Neural cell (in vitro differentiated cells): ENCODE measurements around the gene KCNH2. TPM values are rescaled to one million over a fixed set of nuclear protein-coding genes. Genes with fewer than 3 reads are reported as not detected.

Experiments
- H2AFZ ChIP-seq: fragments of 200-600, 300-800 bp; sonication (generic), shearing (Covaris generic); 2 replicates; pipeline ENCODE4 v1.6.0; 2014; ENCODE audit warnings: low read depth, mild to moderate bottlenecking, antibody characterized with exemption, low read length, moderate library complexity
- H3F3A ChIP-seq: fragments of 200-600 bp; shearing (Covaris generic); 2 replicates; pipeline ENCODE4 v1.6.1; 2016; ENCODE audit warnings: mild to moderate bottlenecking, moderate library complexity, mixed read lengths, antibody characterized with exemption, low read length; ENCODE audit not compliant: insufficient read depth, poor library complexity, severe bottlenecking
- H3K27ac ChIP-seq: fragments of 200-600, 300-800 bp; sonication (generic), shearing (Covaris generic); 2 replicates; pipeline ENCODE4 v1.5.1; 2014; ENCODE audit warnings: mild to moderate bottlenecking, low read length, moderate library complexity
- H3K27me3 ChIP-seq: fragments of 300-800, 200-600 bp; sonication (generic), shearing (Covaris generic); 2 replicates; pipeline ENCODE4 v1.6.0; 2014; ENCODE audit warnings: mild to moderate bottlenecking, low read depth, low read length, moderate library complexity; ENCODE audit not compliant: insufficient read depth
- H3K36me3 ChIP-seq: fragments of 300-800, 200-600 bp; sonication (generic), shearing (Covaris generic); 2 replicates; pipeline ENCODE4 v1.5.1; 2014; ENCODE audit warnings: mild to moderate bottlenecking, antibody characterized with exemption, low read length, moderate library complexity; ENCODE audit not compliant: insufficient read depth
- H3K4me2 ChIP-seq: fragments of 300-800, 200-600 bp; sonication (generic), shearing (Covaris generic); 2 replicates; pipeline ENCODE4 v1.6.0; 2014; ENCODE audit warnings: mild to moderate bottlenecking, low read length
- H3K4me3 ChIP-seq: fragments of 300-800, 200-600 bp; sonication (generic), shearing (Covaris generic); 2 replicates; pipeline ENCODE4 v1.5.1; 2014; ENCODE audit warnings: mild to moderate bottlenecking, low read length, moderate library complexity
- H3K79me2 ChIP-seq: fragments of 200-600 bp; shearing (Covaris generic); replicated peaks from 2 replicates; pipeline ENCODE4 v1.6.0; 2014; ENCODE audit warnings: mild to moderate bottlenecking, low read length, moderate library complexity; ENCODE audit not compliant: insufficient read depth
- H3K9ac ChIP-seq: fragments of 300-800, 200-600 bp; sonication (generic), shearing (Covaris generic); 2 replicates; pipeline ENCODE4 v1.6.1; 2016; ENCODE audit warnings: mild to moderate bottlenecking, low read length, mixed read lengths
- H3K9me2 ChIP-seq: fragments of 200-600 bp; shearing (Covaris generic); 2 replicates; pipeline ENCODE4 v1.6.1; 2016; ENCODE audit warnings: mild to moderate bottlenecking, low read length, mixed read lengths; ENCODE audit not compliant: insufficient read depth
- H3K9me3 ChIP-seq: fragments of 200-600, 300-800 bp; sonication (generic), shearing (Covaris generic); 2 replicates; pipeline ENCODE4 v1.6.1; 2016; ENCODE audit warnings: mild to moderate bottlenecking, mixed run types, low read length, moderate library complexity, mixed read lengths
- H4K20me1 ChIP-seq: fragments of 200-600 bp; shearing (Covaris generic); 2 replicates; pipeline ENCODE4 v1.6.1; 2016; ENCODE audit warnings: mild to moderate bottlenecking, mixed run types; ENCODE audit not compliant: insufficient read depth
- CTCF ChIP-seq: fragments of 450-650 bp; IDR thresholded peaks from 2 replicates; pipeline ENCODE4 v1.5.1; 2014; ENCODE audit warnings: antibody characterized with exemption, mild to moderate bottlenecking, moderate library complexity; ENCODE audit not compliant: poor library complexity, severe bottlenecking
- EP300 ChIP-seq: fragments of 450-650 bp; conservative IDR thresholded peaks from 2 replicates; pipeline ENCODE4 v1.6.1; 2014; ENCODE audit warnings: antibody characterized with exemption, mild to moderate bottlenecking, moderate library complexity; ENCODE audit not compliant: poor library complexity, severe bottlenecking
- EZH2 ChIP-seq: fragments of 200-600, 300-800 bp; shearing (Covaris generic), sonication (generic); IDR thresholded peaks from 2 replicates; pipeline ENCODE4 v1.6.1; 2014; ENCODE audit warnings: antibody characterized with exemption, low read length, borderline replicate concordance, mild to moderate bottlenecking; ENCODE audit not compliant: insufficient read depth, poor library complexity, severe bottlenecking
- MXI1 ChIP-seq: fragments of 450-650 bp; conservative IDR thresholded peaks from 2 replicates; pipeline ENCODE4 v1.6.1; 2014; ENCODE audit warnings: antibody characterized with exemption, mild to moderate bottlenecking; ENCODE audit not compliant: poor library complexity, severe bottlenecking
- POLR2AphosphoS5 ChIP-seq: IDR thresholded peaks from 2 replicates; pipeline ENCODE4 v1.6.1; 2012
- RAD21 ChIP-seq: fragments of 450-650 bp; conservative IDR thresholded peaks from 2 replicates; pipeline ENCODE4 v1.6.1; 2014; ENCODE audit warnings: antibody characterized with exemption, mild to moderate bottlenecking, moderate library complexity
- REST ChIP-seq: IDR thresholded peaks from 2 replicates; pipeline ENCODE4 v1.6.1; 2012; ENCODE audit warnings: borderline replicate concordance
- SMC3 ChIP-seq: fragments of 450-650 bp; conservative IDR thresholded peaks from 2 replicates; pipeline ENCODE4 v1.6.1; 2014; ENCODE audit warnings: antibody characterized with exemption, mild to moderate bottlenecking, moderate library complexity; ENCODE audit not compliant: poor library complexity
- TAF1 ChIP-seq: IDR thresholded peaks from 2 replicates; pipeline ENCODE4 v1.6.1; 2012; ENCODE audit warnings: low read depth
- polyA plus RNA-seq: library from polyadenylated mRNA; depleted of rRNA; stranded (reverse); fragments of >200 nt; gene quantifications from 2 replicates; pipeline ENCODE4 v1.2.3, GENCODE V29; 2014

The KCNH2 gene
- polyA plus RNA-seq, 1 donor from 2014 or later, result 24.4 TPM

GRCh38 chr7:150898475-150899011 lies 79.6 kb downstream of the KCNH2 start:
- TF ChIP-seq SMC3 (peak; percentile 91), RAD21 (peak; percentile 84), REST (no peak), CTCF (peak; percentile 87)
- no peak overlapping the region for H2AFZ ChIP-seq
- no peaks in the 10 kb centered on the region for H3K27me3 ChIP-seq
- H3K27ac ChIP-seq, result no peak overlapping the region
- H4K20me1 ChIP-seq, result no peaks in the 10 kb centered on the region
- H3K79me2 ChIP-seq, result no peaks in the 10 kb centered on the region
- H3F3A ChIP-seq, result no peaks in the 10 kb centered on the region
- H3K4me3 ChIP-seq, result no peak overlapping the region
- no peak overlapping the region for H3K4me2 ChIP-seq
- H3K36me3 ChIP-seq, result no peaks in the 10 kb centered on the region
- H3K9me2 ChIP-seq, result no peaks in the 10 kb centered on the region
- H3K9ac ChIP-seq, result no peak overlapping the region
- H3K9me3 ChIP-seq, result no peaks in the 10 kb centered on the region

GRCh38 chr7:150897502-150898474 lies 80.3 kb downstream of the KCNH2 start:
- Histone ChIP-seq H2AFZ (no peak overlapping the region), H3F3A (no peaks in the 10 kb centered on the region), H3K27ac (no peak overlapping the region), H3K9ac (no peak overlapping the region), H3K79me2 (no peaks in the 10 kb centered on the region), H3K4me2 (no peak overlapping the region), H4K20me1 (no peaks in the 10 kb centered on the region), H3K9me3 (no peaks in the 10 kb centered on the region), H3K9me2 (no peaks in the 10 kb centered on the region), H3K36me3 (no peaks in the 10 kb centered on the region), H3K4me3 (no peak overlapping the region), H3K27me3 (no peaks in the 10 kb centered on the region)
- no peak for TF ChIP-seq REST
- no peak for TF ChIP-seq EZH2
- no peak for TF ChIP-seq SMC3
- TF ChIP-seq POLR2AphosphoS5, result no peak
- TF ChIP-seq CTCF, result no peak
- TF ChIP-seq EP300, result no peak
- TF ChIP-seq TAF1, result no peak
- no peak for TF ChIP-seq MXI1
- TF ChIP-seq RAD21, result no peak
